Panc1 (cell line): ENCODE data around the gene SLC19A1.

Experiments used
- CTCF ChIP-seq: fragments of 450-650 bp; IDR thresholded peaks from 2 replicates; pipeline ENCODE4 v1.5.1; 2017; ENCODE audit warnings: mild to moderate bottlenecking
- POLR2AphosphoS5 ChIP-seq: IDR thresholded peaks from 2 replicates; pipeline ENCODE4 v1.6.1; 2012; ENCODE audit warnings: mild to moderate bottlenecking, low read depth, low read length, moderate library complexity
- TCF7L2 ChIP-seq: IDR thresholded peaks from 2 replicates; pipeline ENCODE4 v1.6.1; 2011; ENCODE audit warnings: mild to moderate bottlenecking, low read depth, low read length, inconsistent platforms

DNA sequence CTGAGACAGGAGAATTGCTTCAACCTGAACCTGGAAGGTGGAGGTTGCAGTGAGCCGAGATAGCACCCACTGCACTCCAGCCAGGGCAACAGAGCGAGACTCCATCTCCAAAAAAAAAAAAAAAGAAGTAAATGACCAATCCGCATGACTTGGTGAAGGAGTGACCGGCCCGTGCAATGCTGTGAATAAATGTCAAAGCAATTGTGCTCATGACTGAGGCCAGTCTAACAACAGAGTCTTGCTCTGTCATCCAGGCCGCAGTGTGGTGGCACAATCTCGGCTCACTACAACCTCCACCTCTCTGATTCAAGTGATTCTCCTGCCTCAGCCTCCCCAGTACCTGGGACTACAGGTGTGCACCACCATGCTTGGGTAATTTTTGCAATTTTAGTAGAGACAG is 27.8 kb upstream of the SLC19A1 start:
- TF ChIP-seq CTCF (no peak), POLR2AphosphoS5 (no peak), TCF7L2 (no peak)
